CMK (cell line): ENCODE measurements around the gene WFS1.

Experiments used
- DNase-seq: peaks from one replicate; pipeline ENCODE4 v3.0.0-alpha.2; 2010; ENCODE audit warnings: low read depth

WFS1 gene

DNA sequence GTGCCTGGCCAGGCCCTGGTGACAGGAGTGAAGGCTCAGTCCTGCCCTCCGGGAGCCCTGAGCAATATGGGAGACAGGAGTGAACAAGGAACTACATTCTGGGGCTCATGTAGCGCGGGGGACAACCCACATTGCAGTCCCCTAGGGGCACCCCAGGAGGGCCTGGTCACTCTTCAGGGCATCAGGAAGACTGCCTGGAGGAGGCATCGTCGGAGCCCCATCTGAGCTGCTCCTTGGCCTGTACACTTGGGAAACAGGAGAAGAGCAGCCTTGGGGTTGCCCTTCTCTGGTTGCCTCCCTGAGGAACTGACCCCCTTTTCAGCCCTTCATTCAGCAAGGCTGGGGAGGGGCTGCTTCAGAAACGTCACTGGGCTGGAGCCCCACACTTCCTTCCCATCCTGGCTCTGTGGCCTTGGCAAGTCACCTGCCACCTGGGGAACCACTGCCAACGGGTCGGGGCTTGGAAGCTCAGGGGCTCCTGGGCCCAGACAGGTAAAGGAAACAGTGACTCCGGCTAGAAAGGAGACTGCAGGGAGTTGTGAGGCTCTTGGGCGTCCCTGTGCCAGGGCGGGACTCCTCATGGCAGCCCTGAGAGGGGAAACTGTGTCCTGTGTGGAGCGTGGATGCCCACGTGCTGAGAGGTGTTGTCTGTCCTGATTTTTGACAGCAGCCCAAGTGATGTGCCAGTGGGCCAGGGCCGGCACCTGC lies 10.1 kb downstream of the WFS1 start:
- no peak for DNase-seq

DNA sequence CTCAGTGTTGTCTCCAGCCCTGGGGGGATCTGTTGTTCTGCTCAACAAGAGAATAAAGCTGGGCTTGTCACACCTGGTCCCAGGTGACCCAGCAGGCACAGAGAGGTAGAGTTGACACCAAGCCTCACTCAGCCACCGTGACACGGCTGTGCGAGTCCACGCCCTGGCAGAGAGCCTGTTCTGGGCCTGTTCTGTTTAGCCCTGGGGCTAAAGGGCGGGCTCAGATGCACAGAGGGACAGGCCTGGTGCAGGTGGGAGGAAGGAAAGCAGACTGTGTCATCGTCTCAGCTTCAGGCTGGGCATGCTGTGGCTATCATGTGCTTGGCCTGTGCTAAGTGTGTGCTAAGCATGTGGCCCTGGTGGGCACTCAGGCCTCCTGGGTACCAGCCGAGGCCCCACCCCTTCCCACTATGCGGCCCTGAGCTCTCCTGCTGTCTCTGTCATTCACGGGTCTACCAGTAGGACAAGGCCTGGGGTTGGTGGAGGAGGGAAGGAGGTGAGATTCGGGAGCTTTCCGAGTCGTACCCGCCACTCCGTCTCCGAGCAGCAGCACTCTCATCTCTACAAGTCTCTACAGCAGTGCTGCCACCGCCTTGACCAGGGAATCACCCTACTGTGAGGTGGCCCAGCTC lies 10.8 kb downstream of the WFS1 start:
- no peak for DNase-seq

DNA sequence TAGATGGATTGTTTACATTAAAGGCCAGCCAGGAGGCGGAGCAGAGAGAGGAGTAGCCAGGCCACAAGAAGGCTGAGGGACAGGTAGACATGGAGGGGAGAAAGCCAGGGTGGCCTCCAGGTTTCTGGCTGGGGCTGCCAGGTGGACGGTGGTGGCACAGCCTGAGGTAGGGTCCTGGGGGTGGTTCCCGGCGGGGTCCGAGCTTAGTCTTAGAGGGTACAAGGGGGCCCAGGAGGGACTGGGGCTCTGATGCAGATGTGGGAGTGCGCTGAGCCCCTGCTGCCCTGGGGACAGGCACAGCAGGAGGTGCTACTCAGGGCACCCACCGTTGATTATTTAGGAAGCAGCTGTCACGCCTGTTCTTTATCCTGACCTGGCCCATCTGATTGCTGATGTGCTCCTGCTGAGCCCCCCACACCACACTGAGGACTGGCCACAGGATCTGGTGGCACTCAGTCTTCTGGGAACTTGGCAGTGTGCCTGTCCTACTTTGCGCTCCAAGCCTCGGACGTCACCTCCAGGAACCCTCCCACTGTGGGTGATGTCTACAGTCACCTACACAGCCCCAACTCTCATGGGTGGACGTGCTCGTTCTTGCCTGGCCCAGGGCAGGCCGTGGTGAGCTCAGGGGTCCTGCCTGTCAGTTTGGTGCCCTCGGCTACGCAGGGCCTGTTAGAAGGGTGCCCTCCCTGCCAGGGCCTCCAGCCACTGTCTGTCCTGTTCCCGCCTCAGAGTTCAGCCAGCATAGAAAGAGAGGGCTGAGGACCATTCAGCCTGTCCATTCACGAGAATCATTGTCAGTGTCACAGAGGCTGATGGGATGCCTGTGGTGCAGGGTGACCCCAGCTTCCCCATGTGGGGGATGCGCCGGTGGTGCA lies 12.0 kb downstream of the WFS1 start:
- DNase-seq, result no peak

DNA sequence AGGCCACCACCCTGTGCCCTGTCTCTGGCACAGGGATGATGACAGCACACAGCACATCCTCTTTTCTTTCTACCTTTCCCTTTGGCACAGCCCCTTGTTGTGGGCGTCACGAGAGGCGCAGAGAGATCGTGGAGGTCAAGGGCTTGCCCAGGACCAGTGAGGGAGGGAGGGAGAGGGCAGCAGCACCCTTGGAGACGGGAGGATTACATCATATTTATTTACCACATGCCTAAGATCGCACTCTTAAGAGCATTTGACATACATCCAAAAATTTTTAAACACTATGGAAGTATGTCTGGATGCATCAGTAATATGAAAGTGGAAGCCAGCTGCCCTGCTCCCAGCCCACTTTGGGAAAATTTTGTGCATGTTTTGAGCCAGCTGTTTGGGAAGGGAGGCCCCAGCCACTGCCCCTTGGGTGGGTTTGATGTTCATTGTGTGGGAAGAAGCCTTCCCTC lies 12.7 kb downstream of the WFS1 start:
- no peak for DNase-seq

DNA sequence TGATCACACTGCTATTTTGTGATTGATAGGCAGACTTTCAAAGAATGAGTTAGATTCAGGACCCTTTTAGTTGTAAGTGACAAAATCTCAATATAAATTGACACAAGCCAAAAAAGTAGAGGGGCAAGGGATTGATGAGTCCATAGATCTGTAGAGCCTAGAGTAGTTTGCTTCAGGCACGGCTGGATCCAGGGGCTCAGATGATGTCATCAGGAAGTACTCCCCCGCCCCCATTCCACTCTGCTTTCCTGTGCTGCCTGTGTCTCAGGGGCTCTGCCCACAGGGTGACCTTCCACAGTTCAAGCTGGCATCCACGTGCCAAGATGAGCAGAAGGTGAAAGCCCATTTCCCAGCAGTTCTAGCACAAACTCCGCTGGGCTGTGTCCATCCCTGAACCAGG lies 13.6 kb downstream of the WFS1 start:
- no peak for DNase-seq

DNA sequence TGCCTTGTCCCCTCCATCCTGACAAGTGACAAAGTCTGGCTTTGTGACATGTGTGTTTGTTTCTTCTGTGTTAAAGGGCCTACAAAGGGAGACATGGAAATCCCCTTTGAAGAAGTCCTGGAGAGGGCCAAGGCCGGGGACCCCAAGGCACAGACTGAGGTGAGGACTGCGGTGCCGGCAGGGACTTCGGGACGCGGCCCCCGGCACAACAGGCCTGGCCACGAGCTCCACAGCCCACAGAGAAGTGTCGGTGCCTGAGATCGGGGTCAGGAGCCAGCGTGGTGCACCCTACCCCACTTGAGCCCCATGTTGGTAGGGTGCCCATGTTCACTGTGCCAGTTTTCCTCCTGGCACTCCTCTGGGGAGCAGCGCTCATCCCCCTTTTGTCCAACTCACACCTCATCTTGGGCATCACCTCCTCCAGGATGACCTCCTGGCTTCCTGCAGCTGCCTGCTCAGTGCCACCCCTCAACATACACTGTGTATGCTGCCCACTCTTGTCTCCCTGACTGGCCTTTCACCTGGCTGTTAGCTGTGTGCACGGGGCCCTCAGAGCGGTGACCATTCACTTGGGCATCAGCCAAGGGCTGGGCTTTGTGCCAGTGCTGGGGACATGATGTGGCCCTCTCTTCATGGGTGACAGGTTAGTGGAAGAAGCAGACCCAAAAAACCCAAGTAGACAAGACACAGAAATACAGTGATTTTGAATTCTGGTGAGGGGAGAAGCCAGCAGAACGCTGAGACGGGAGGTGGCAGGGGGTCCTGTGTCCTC lies 17.6 kb downstream of the WFS1 start:
- no peak for DNase-seq

DNA sequence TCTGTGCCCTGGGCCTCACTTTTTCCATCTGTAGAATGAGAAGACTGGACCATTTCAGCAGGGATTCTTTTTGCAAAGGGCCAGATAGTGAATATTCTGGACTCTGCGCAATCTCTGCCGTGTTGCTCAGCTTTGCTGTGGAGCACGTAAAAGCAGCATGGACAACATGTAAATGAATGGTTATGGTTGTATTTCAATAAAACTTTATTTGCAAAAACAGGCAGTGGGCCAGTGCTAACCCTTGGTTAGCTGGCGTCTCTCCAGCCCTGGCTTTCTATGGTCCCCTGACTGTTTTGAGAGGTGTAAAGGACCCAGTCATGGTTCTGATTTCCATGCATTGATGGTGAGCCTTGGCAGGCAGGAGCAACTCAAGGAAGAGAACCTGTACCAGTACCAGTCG lies 18.7 kb downstream of the WFS1 start:
- no peak for DNase-seq

DNA sequence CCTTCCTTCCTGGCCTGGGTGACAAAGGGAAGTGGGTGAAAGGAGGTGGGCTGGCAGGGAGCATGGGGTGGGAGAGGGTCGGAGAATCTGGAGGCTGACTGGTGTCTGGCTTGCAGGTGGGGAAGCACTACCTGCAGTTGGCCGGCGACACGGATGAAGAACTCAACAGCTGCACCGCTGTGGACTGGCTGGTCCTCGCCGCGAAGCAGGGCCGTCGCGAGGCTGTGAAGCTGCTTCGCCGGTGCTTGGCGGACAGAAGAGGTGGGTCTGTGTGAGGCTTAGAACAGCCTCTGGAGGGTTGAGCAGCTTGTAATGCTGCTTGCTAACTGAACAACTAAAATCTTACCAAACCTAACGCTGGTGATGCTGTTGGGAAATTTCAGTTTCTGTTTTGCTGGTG lies 19.2 kb downstream of the WFS1 start:
- no peak for DNase-seq

DNA sequence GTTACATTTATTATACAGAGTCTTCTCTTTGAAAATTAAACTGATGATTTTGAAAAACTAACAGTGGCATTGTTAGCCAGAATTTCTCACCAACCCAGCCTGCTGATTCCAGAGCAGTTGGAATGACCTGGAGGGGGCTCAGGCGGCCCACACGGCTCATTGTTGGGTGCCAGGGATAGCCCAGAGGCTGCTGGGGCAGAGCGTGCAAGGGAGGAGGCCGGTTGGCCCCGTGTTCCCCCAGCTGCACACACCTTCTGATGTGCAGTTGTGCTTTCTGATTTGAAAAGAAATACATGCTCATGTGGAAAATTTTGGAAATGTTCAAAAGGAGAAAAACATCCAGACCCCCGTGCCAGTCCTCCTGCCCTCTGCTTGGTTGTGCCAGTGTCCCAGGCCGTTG lies 20.6 kb downstream of the WFS1 start:
- DNase-seq, result no peak

DNA sequence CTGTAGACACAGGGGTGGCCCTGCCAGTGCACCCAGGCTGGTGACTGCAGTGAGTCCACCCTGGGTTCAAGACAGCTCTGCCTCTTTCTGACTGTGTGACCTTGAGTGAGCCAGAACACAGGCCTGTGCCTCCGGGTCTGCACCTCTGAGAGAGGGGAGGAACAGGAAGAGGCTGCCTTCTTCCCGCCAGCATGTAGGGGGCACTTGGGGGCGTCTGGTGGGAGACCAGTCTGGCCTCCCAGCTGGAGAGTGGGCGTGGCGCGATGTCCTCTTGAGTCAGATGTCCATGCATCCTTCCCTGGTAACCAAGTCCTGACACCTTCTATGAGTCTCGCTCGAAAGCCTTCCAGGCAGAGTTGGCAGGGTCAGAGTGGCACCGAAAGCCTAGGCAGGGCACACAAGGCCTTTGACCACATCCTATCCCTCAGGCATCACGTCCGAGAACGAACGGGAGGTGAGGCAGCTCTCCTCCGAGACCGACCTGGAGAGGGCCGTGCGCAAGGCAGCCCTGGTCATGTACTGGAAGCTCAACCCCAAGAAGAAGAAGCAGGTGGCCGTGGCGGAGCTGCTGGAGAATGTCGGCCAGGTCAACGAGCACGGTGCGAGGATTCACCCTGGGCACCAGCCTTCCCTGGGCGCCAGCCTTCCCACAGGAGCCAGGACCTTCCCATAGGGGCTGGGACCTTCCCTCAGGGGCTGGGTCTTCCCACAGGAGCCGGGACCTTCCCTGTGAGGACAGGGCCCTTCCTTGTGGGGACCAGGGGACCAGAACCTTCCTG lies 21.3 kb downstream of the WFS1 start:
- DNase-seq, result no peak

DNA sequence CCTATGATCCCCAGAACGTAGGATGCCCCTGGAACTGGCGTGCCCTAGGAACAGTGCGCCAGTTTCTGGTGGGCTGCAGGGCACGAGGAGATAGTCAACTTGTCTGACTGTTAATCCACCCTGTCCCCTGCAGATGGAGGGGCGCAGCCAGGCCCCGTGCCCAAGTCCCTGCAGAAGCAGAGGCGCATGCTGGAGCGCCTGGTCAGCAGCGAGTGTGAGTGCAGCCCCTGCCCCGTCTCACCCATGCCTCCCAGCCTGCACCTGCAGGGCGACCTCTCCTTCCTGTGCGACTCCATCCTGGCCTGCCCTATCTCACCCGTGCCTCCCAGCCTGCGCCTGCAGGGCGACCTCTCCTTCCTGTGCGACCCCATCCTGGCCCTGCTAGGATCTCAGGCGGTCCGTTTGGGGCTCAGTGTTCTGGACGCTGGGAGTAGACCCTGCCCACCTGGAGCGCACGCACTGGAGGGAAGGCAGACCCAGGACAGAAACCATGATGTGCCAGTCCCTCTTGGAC lies 22.2 kb downstream of the WFS1 start:
- no peak for DNase-seq

DNA sequence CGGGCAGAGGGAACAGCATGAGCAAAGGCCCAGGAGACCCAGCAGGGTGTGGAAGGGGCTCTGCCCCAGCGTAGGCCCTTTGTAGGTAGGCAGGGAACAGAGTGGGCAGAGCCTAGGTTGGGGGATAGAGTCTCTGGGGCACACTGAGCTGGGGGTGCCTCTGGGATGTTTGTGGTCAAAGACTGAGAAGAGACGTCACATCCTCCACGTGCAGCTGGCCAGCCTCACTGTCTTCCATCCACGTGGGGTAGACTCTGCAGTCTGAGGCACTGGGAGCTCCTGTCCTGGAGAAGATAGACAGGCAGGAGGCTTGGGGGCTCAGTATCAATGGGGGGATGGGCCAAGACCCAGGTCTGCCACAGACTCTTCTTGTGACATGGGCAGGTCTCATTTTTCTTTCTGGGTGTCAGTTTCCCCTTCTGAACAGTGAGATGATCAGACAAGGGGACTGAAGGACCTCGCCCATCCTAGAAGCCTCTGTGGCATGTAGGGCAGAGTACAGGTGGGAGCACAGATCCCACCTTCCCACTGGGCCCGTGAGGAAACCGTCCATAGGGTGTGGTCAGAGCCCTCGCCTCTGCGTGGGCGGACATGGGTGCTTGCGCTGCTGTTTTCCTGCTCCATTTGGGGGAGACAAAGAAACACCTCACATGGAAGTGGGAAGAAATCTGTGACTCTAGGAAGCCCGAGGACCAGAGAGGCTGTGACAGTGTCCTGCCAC lies 22.9 kb downstream of the WFS1 start:
- DNase-seq, result no peak

DNA sequence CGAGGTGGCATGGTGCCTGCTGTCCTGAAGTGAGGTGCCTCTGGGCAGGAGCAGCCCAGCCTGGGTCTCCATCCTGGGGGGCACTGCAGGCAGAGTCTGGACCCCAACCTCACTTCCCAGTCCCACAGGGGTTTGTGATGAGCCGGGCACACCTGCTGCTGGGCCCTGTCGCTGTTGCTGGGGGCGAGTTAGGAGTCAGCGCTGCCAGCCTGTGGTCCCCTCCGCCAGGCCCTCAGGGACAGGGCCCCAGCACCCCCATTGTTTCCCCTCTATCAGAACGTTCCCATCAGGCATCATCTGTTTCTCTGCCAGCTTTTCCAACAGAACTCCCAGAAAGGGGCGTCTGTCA lies 23.4 kb downstream of the WFS1 start:
- no peak for DNase-seq

DNA sequence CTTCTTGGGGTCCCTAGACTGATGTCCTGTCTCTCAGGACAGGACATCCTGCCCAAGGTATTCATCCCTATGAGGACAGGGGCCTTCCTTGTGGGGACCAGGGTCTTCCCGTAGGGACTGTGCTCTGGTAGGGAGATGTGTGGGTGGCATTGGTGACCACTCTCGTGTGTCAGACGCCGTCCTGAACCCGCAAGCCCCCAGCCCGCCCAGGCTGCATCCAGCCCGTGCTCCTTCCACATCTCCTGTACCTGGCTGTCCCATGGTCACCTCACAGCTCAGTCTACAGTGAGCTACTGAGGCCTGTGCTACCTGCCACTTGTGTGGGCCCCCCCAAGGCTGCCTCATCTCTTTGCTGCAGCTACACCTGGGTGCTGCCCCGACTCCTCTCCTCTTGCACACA lies 24.0 kb downstream of the WFS1 start:
- no peak for DNase-seq

DNA sequence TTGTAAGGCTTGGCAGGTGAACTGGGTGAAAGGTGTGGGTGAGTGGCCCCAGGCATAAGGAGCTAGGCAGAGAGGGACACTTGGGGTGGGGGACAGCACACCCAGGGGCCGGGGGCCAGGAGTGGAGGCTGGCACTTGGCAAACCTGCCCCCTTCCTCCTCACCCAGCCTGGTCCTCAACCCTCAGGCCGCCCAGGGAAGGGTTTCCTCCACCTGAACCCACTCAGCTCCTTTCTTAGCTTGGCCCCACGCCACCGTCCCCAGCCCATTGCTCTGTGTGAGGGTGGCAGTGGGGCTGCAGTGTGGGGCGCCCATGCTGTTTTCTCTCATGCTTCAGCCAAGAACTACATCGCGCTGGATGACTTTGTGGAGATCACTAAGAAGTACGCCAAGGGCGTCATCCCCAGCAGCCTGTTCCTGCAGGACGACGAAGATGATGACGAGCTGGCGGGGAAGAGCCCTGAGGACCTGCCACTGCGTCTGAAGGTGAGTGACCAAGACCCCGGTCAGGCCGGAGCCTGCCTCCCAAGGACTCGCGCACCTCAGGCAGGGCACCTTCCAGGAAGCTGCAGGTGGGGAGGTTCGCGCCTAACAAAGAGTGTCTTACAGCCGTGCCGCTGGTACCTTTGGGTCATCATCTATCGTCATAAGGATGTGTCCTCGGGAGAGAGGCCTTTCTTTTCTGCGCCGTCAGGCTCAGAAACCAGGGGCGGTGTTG lies 25.2 kb downstream of the WFS1 start:
- no peak for DNase-seq

DNA sequence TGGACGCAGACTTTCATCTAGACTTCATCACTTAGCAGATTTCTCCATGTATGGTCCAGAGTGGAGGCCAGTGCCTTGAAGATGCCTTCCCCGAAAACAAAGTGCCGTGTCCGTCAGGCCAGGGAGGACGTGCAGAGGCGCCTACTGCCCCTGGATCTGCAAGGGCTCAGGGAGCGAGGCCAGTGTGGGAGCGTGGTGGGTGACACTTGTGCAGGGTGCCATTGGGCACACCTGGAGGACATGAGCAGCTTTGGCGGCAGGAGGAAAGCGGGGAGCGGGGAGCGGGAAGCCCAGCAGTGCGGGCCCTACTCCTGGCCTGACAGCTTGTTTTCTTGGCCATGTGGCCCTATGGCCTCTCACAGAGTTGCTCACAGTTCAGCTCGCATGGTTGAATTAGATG lies 25.8 kb downstream of the WFS1 start:
- no peak for DNase-seq

DNA sequence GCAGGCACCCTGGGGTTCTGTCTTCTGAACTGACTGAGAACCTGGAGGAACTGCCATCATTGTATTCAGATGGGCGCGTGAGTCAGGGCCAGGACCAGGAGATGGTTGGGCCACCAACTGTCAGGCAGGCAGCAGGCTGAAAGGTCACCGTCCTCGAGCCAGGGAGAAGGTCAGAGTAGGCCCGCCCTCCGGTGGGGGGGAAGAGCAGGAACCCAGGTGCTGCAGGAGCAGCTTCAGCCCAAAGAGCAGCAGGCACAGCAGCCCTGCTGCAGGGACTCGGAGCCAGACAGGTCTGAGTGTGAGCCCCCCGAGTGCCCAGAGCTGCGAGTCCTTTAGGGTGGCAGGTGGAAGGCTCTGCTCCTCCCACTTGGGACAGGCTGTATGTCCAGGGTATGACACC lies 26.4 kb downstream of the WFS1 start:
- DNase-seq, result no peak

DNA sequence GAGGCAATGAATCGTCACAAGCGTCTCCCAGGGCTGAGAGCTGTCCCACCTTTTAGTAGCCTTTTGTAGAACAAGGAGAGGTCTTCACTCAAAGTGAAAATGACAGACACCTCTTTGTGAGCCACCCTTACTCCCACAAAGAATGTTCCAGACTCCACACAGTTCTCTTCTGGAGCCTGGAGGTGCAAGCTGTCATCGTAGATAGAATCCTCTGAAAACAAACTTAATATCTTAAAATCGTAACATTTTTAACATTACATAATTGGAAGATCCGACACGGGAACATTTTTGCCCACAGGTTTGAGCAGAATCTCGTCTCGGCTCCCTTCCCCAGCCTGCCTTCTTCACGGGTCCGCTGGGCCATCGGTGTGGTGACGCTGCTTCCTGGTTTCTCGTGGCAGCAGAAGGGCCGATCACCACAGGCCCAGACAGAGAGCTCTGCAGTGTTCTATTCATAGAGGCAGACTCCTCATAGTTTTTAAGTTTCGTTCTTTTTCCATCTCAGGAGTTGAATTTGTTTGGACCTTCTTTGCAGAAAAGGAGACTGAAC lies 27.7 kb downstream of the WFS1 start:
- no peak for DNase-seq

DNA sequence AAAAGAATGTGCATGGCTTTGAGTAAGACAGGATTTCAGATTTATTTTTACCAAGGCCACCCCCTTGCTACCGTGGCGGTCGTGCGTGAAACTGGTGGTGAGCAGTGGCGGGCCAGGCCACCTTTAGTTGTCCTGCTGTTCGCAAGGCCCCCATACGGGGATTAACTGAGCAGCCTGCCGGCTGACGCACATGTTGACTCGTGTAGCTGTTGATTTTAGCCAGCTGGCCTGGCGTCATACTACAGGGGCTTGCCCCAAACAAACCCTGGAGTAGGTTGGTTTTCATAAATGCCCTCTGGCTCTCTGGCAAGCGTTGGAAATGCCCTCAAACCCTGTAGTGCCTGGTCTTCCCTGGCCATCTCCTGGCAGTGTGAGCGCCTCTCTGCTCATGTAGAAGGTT lies 28.4 kb downstream of the WFS1 start:
- DNase-seq, result no peak

DNA sequence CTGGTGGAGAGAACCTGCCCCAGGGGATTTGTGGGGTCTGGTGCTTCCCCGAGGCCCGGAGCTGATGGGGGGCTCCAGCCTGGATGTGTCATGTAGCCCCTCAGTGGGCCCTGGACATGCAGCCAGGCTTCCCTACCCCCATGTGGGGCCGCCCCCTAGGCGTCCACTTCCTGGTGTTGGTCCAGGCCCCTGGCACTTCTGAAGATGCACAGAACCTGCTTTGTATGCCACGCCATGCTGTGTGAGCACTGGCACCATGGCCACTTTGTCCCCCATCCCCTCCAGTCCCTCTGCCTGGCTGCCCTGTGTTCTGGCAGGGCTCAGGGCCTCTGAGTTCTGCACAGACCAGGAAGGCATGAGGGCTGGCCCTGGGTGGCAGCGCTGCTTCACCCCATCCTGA lies 29.2 kb downstream of the WFS1 start:
- no peak for DNase-seq
